GDM1 (cell line): ENCODE results near the gene PUSL1.

Experiments
- DNase-seq: peaks from one replicate; lab custom pipeline; 2025; lab: John Stamatoyannopoulos, UW

The PUSL1 gene

DNA sequence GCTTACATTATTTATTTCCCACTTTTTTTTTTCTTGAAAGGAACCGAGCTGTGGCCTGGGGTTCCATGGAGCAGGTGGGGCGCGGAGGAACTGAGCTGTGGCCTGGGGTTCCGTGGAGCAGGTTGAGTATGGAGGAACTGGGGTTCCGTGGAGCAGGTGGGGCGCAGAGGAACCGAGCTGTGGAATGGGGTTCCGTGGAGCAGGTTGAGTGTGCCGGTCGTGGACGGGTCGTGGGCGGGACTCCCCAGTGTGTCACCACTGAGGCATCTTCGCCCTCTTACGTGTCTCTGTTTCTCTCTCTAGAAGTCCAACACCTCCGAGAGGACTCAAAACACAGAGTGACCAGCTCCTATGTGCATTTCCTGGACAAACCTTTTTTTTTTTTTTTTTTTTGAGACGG is 29.4 kb upstream of the PUSL1 start:
- no peak for DNase-seq

DNA sequence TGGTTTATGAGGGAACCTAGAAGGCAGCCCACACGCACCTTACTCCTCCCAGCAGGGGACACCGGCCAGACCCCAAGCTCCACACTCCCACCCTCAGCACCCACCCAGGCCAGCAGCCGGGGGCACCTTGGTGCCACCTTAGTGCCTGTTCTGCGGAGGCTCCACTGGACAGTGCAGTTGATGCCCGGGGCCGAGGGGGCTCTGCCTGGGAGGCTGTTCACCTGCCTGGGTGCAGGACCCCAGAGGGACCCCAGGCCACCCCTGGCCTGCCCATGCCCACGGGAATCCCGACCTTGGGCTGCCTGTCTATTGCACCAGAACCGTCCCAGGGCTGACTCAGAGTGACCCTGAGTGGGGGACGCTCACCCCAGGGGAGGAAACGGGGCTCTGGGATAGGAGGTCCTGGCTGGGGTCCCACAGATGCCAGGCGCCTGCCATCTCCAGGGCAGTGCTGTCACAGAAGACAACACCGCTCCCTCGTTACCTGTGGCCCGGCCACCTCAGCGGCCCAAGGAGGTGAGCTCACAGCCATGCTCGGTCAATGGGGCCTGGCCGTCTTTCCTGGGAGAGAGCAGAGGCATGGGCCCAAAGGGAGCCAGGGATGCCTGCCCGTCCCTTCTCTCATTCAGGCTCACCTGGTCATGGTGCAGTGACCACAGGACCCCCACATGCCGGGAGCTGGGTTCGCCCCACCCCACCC is 27.5 kb upstream of the PUSL1 start:
- DNase-seq, result no peak

DNA sequence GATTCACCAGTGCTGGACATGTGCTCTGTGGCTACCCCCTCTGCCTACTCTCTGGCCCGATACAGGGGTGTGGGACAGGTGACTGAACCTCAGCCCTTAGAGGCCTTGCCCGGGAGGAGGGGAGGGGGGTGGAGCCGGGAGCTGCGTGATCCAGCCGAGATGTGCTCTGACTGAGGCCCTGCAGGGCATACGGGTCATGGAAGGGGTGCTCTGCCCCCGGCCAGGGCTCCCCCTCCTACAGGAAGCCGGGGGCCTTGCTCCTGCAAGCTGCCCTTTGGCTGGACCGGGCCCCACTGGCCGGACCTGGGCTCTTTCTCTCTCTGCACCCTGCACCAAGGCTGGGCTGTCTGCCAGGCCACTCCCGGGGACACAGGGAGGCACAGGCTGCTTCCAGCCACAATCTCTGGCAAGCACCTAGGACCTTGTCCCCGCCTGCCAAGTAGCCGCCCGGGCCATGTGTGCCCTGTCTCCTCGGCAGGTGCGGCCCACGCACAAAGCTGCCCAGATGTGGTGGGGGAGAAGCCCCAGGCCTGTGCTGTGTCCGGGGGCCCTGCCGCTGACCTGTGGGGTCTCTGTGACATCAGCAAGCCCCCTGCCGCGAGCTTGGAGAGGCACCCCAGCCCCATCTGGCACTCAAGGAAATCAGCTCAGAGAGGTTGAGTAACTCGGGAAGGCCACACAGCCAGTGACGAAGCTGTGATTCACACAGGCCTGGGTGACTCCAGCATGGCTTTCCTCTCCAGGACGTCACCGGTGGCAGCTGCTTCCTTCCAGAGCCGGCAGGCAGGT is 26.7 kb upstream of the PUSL1 start:
- no peak for DNase-seq

DNA sequence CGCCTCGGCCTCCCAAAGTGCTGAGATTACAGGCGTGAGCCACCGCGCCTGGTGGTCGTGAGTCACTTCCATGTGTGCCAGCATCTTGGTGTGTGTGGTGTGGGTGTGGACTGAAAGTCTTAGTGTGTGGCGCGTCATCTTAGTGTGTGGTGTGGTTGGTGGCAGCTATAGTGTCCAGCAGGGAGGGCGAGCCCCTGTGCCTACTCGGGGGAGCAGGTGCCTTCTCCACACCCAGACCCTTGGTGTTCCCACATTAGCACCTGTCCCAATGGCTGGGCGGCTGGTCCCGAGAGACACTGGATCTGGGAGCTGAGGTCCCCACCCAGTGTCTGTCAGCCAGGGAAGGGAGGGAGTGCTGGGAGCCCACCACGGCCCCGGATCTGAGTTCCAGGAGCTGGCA is 25.4 kb upstream of the PUSL1 start:
- DNase-seq, result no peak

DNA sequence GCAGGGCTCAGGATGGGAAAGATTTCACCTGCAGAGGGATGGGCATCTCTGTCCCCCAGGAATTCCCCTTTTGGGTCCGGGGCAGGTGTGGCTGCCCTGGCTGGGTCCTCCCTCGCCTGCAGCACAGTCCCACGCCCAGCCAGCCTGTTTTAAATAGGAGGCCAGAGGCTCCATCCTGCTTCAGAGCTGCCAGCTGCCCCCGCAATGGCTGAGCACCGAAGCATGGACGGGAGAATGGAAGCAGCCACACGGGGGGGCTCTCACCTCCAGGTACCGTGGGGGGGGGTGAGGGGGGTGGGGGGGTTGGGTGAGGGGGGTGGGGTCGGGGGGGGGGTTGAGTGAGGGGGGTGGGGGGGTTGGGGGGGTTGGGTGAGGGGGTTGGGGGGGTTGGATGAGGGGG is 24.6 kb upstream of the PUSL1 start:
- DNase-seq, result no peak

DNA sequence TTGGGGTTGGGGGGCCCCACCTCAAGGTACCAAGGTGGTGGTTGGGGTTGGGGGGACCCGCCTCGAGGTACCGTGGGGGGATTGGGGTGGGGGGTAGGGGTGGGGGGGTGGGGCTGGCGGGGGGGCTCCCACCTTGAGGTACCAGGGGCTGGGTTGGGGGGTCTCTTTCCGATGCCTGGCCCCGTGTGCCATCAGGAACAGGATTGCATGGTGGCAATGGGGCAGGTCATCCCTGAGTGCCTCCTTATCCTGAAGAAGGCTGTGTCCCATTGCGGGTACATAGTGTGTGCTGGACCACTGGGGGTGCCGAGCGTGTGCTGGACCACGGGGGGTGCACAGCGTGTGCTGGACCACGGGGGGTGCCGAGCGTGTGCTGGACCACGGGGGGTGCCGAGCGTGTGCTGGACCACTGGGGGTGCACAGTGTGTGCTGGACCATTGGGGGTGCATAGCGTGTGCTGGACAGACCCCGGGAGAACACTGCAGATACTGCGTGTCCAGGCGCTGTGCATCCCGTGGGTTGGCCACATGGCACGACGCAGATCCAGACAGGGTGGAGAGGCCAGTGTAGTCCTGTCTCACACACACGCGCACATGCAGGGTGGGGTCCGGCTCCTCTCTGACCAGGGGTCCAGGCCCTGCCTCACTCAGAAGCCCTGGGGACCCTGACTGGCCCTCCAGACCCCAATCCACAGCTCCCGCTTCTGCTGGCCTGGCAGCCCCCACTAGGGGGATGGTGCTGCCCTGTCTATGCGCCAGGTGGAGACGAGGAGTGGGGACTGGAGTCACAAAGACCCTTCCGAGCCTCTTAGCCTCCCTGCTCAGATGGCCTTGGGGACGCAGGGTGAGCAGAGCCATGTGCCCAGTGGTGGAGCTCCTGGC is 23.9 kb upstream of the PUSL1 start:
- DNase-seq, result no peak

DNA sequence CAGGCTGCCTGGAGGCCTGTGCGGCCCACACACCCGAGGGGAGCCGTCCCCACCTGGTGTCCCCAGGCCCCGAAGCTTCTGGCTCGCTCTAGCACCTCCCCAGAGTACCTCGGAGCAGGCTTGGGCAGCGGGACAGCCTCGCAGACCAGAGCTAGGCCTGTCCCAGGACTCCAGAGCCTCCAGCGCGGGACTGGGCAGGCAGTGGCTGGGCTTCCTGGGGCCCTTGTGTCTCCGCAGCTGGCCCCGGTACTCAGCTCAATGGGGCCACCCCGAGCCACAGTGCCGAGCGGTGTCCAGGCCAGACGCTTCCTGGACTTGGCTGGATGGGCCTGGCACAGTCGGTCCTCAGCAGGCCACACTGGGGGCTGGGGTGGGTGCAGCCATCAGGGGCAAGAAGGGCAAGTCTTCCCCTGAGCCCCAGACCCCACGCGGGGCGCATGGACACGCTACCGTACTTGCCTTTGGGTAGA is 23.3 kb upstream of the PUSL1 start:
- DNase-seq, result no peak

DNA sequence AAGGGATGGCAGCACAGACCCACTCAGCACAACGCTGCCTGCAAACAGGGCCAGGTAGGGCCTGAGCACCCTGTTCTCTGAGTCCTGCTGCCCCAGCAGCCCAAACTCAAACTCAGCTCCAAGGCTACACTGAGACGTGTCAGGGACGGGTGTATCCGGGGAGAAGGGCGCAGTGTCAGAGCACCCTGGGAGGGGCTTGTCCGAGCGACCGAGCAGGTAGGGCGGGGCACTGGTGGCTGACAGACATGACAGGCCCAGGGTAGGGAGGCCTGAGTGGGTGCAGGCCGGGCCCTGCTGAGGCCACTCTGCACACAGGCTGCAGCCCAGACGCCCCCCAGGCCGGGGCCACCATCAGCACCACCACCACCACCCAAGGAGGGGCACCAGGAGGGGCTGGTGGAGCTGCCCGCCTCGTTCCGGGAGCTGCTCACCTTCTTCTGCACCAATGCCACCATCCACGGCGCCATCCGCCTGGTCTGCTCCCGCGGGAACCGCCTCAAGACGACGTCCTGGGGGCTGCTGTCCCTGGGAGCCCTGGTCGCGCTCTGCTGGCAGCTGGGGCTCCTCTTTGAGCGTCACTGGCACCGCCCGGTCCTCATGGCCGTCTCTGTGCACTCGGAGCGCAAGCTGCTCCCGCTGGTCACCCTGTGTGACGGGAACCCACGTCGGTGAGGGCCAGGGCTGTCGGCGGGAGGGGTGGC is 22.6 kb upstream of the PUSL1 start:
- DNase-seq, result no peak

DNA sequence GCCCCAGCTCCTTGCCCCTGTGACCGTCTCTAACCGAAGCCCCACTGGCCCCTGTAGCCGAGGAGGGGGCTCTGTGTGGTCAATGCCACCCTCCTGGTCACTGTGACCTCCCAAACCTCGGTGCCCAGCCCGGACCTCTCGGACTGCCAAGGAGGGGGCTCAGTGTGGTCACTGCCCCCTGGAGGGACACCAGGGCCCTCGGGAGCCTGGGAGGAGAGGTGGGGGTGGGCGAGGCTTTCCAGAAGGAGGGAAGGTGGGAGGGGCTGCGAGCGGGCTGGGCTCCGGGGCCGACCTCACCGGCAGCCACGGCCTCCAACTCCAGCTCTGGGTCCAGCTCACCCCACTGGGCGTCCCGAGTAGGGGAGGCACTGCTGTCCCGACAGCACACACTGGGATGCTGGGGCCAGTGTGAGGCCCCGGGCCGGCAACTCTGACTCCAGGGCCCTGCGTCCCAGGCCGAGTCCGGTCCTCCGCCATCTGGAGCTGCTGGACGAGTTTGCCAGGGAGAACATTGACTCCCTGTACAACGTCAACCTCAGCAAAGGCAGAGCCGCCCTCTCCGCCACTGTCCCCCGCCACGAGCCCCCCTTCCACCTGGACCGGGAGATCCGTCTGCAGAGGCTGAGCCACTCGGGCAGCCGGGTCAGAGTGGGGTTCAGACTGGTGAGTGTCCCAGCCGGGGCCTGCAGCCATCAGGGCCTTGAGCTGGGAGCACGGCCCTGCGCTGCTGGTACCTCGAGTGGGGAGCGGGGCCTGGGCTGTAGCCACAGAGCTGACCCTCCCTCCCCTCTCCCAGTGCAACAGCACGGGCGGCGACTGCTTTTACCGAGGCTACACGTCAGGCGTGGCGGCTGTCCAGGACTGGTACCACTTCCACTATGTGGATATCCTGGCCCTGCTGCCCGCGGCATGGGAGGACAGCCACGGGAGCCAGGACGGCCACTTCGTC is 21.8 kb upstream of the PUSL1 start:
- DNase-seq, result no peak

DNA sequence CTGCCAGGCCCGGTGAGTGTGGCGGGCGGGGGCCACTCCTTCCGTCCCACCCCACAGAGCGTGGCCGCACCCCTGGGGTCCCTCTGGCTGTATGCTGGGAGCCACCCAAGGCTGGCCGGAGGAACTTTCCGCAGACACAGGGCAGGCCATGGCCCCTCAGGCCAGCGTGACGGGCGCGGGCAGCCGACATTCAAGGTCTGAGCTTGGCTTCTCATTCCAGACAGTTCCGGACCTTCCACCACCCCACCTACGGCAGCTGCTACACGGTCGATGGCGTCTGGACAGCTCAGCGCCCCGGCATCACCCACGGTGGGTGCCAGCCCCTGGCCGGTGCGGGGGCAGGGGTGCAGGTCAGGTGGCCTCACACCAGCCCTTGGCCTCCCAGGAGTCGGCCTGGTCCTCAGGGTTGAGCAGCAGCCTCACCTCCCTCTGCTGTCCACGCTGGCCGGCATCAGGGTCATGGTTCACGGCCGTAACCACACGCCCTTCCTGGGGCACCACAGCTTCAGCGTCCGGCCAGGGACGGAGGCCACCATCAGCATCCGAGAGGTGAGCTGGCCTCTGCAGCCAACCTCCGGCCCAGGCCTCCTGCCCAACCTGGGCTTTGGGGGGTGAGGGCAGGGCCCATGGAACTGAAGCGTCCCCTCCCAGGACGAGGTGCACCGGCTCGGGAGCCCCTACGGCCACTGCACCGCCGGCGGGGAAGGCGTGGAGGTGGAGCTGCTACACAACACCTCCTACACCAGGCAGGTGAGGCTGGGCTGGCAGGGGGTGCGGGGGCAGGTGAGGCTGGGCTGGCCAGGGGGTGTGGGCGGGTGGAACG is 20.9 kb upstream of the PUSL1 start:
- no peak for DNase-seq

DNA sequence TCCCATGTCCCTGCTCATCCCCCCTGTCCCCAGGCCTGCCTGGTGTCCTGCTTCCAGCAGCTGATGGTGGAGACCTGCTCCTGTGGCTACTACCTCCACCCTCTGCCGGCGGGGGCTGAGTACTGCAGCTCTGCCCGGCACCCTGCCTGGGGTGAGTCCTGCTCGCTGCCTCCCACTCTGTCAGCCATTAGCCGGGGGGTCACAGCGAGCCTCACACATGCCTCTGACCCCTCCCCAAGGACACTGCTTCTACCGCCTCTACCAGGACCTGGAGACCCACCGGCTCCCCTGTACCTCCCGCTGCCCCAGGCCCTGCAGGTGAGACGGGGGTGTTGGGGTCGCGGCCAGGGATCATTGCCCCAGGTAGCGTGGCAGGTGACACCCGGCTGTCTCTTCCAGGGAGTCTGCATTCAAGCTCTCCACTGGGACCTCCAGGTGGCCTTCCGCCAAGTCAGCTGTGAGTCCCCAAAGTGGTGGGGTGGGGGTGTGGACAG is 18.1 kb upstream of the PUSL1 start:
- DNase-seq, result no peak

DNA sequence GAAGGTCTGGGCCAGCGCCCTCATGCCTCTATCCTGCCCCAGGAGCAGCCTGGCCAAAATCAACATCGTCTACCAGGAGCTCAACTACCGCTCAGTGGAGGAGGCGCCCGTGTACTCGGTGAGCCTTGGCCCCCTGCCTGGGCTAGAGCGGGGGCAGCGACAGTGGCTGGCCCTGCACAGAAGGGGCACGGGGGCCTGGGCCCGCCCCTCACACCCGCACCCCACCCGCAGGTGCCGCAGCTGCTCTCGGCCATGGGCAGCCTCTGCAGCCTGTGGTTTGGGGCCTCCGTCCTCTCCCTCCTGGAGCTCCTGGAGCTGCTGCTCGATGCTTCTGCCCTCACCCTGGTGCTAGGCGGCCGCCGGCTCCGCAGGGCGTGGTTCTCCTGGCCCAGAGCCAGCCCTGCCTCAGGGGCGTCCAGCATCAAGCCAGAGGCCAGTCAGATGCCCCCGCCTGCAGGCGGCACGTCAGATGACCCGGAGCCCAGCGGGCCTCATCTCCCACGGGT is 17.3 kb upstream of the PUSL1 start:
- no peak for DNase-seq

DNA sequence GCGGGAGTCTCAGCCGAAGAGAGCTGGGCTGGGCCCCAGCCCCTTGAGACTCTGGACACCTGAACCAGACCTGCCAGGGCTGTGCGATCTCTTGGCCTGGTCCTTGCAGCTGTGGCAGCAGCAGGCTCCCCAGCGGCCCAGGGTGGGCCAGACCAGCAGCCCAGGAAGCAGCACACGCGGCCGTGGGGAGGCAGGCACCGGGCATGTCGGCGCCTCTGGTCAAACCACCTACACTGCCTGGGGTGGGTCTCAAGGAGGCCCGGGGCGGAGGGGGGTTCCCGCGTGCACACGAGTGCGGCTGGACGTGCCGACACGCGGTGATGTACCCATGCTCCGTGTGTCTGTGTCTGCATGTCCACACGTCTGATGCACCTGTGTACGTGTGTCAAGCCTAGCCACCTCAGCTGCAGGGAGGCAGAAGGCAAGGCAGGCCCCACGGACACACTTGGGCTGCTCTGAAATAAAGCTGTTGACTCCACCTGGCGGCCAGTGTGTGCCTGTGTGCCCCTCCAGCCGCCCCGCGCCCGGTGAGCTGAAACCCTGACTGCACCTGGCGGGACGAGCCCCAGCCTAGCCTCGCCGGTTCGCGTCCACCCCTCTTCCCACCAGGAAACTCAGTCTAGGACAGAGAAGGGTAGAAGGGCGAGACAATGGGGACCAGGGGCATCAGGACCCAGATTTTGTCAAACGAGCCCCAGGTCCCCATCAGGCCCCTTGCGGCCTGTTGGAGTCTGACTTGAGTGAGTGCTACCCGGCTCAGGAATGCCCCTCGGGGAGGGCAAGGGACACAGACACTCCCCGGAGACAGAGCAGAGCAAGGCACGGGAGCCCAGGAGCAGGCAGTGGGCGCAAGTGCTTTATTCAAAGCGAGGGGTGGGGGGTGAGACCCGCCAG is 16.6 kb upstream of the PUSL1 start:
- DNase-seq, result no peak

DNA sequence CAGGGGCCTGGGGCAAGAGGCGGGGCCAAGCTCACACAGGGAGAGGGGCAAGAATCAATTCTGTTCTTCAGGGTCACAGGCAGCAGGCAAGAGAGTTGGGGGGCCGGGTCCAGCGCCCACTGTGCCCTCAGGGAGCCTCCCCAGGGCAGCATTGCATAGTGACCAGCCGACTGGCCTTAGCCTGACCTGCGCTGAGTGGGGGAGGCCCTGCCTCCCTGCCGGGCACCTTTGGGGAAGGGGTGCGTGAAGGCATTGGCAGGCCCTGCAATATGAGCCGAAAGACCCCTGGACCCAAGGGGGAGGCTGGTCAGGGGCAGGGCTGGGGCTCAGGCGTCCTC is 16.0 kb upstream of the PUSL1 start:
- DNase-seq, result no peak

DNA sequence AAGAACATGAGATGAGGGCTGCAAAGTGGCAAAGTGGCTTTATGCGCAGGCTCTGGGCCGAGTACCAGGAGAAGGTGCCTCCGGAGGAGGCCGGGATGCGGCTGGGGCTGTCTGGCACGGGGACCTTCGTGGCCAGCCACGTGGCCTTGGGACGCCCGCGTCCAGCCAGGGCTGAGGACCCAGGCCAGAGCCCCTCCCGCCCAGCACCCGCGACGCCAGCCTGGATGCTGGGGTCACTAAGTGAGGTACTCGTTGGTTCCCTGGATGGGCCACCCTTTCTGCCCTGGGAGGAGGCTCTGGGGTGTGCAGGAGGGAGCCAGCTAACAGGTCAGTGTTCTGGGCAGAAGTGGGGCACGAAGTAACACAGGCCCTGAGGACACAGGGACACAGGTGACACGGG is 15.5 kb upstream of the PUSL1 start:
- no peak for DNase-seq

DNA sequence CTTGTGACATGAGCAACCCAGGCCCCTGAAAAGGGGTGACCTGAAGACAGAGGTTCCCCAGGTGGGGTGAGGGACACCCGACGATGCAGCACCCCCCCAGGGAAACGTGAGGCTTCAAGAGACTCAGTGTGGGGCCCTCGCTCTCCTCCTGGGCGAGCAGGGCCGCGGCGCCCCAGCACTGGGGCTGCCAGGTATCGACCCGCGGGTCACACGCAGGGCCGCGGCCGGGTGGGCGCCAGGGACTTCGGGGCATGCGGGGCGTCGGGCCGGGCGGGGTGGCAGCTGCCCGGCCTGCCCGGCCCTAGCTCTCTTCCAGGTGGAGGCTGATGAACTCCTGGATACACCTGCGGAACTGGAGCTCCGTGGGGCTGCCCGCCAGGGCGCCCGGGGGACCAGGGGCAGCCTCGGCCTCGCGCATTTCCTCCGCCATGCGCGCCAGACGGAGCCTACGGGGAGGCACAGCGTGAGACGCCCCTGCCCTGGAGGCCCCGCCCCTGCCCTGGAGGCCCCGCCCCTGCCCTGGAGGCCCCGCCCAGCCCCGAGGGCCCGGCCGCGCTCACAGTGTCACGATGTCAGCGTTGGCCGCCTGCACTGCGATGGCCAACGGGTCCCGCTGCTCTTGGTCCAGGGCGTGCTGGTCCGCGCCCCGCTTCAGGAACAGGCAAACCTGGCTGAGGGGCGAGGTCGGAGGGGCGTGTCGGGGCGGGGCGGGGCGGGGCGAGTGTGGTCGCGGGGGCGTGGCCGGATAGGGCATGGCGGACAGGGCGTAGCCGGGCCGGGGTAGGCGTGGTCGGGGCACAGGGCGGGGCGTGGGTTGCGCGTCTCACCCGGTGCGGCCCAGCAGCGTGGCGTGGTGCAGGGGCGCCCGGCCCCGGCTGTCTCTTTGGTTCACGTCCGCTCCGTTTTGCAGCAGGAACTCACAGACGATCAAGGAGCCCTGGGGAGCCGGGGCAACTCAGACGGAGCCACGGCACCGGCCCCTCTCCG is 14.8 kb upstream of the PUSL1 start:
- no peak for DNase-seq

DNA sequence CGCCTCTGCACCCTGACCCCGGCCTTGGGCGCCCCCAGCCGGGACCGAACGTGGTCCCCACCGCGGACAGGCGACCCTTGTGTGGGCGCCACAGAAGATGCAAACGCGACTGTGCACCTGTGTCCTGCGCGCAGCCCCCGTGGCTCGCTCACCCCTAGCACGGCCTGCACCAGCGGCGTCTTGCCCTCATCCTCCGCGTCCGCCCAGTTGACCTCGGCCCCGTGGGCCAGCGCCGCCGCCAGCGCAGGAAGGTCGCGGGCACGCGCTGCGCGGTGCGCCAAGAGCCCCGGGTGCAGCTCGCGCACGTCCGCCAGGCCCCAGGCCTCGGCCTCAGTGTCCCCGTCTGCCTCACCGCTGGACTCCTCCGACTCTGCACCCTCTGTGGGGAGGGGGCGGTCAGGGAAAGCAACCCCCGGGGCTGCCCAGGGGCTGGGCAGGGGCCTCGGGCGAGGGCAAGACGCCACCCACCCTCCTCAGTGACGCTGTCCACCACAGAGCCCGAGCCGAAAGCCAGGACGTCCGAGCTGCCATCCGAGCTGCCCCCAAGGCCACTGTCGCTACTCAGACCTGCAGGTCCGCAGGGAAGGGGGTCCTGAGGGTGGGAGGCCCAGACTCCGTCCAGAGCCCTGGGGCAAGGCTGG is 14.0 kb upstream of the PUSL1 start:
- DNase-seq, result no peak
